ENCODE results near the gene AP1M1. TPM values are rescaled to one million over a fixed set of nuclear protein-coding genes. Genes with fewer than 3 reads are reported as not detected.
"Not testable (repeated sequence)": the region's sequence is repeated elsewhere in the genome, so short reads cannot be mapped to it uniquely, and the experiment has no call there.

The AP1M1 gene
- total and polyA plus RNA-seq, 5 donors from 2014 or later = 108 to 161 (median 159) TPM

DNA sequence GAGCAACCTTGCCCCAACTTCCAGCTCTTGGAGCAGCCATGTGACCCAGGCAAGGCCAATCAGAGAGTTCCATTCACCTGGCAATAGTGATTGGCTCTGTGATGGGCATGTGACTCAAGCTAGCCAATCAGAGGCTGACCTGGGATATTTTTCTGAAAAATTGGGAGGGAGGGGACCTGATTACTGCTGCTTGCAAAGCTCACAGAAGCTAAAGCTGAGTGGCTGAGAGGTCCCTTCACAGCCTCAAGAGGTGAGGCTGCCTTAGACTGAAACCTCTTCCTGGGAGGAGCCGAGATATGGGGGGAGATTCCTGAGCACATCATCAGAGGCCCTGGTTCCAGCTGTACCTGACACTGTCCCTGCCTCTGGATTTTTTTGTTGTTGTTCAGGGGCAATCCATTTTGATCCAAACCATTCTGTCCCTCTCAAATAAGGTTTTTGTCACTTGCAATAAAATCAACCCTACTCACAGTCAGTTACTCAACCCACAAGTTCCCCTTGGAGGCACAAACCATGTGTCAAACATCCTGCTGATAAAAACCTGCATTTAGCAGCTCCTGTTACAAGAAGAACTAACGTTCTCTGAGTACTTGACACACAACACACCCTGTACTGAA lies 29.1 kb upstream of the AP1M1 start:
- H3K36me3 ChIP-seq (ENCODE audit: control insufficient read depth, insufficient read depth, low read length) = no peaks in the 10 kb centered on the region
- Mint-ChIP-seq H3K36me3 (no peaks in the 10 kb centered on the region), H3K27ac (peak overlapping the region in 1 of 3 donors; percentile 4), H3K4me1 (no peaks in the 10 kb centered on the region), H3K4me3 (no peak overlapping the region), H3K9me3 (no peaks in the 10 kb centered on the region), H3K27me3 (peaks cover 4% of the 10 kb centered on the region)
- H3K4me1 ChIP-seq (ENCODE audit: control insufficient read depth, insufficient read depth, low read length, poor library complexity, severe bottlenecking) = no peaks in the 10 kb centered on the region
- no peaks in the 10 kb centered on the region for H3K27me3 ChIP-seq (ENCODE audit: control insufficient read depth, insufficient read depth, low read length)
- no peak overlapping the region for H3K27ac ChIP-seq (ENCODE audit: insufficient read depth, low read length, poor library complexity, severe bottlenecking)
- peak in 1 of 3 donors; percentile 32 for DNase-seq
- H3K4me3 ChIP-seq (ENCODE audit: low read depth, low read length) = no peak overlapping the region
- no peaks in the 10 kb centered on the region for H3K9me3 ChIP-seq (ENCODE audit: control insufficient read depth in 2 of 2, low read length in 2 of 2)
- ATAC-seq (ENCODE audit: low read depth in 2 of 2) = no peak

DNA sequence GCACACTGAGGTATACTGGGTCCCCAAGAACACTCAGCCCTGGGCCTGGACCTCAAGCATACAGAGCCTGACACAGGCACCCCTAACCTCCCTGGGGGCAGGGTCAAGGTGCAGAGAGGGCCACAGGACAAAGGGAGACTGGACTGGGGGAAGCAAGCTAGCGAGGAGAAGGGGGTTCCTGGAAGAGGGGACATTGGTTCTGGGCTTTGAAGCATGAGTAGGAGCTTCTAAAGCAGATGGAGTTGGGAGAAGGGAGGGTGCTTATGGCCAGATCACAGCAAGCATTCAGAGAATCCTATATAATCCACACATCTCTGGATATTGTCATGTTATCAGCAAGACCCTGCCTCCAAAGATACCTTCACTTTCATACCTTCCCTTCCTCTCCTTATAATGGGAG lies 27.6 kb upstream of the AP1M1 start:
- Histone ChIP-seq H3K4me1 (ENCODE audit: control insufficient read depth, insufficient read depth, low read length, poor library complexity, severe bottlenecking) (no peaks in the 10 kb centered on the region), H3K36me3 (ENCODE audit: control insufficient read depth, insufficient read depth, low read length) (no peaks in the 10 kb centered on the region), H3K27ac (ENCODE audit: insufficient read depth, low read length, poor library complexity, severe bottlenecking) (no peak overlapping the region), H3K9me3 (ENCODE audit: control insufficient read depth in 2 of 2, low read length in 2 of 2) (no peaks in the 10 kb centered on the region), H3K27me3 (ENCODE audit: control insufficient read depth, insufficient read depth, low read length) (no peaks in the 10 kb centered on the region), H3K4me3 (ENCODE audit: low read depth, low read length) (no peak overlapping the region)
- Mint-ChIP-seq H3K4me1 (no peaks in the 10 kb centered on the region), H3K9me3 (no peaks in the 10 kb centered on the region), H3K27ac (no peak overlapping the region), H3K4me3 (no peak overlapping the region), H3K36me3 (no peaks in the 10 kb centered on the region), H3K27me3 (peaks cover 4% of the 10 kb centered on the region)
- DNase-seq (no peak), ATAC-seq (ENCODE audit: low read depth in 2 of 2) (no peak)

DNA sequence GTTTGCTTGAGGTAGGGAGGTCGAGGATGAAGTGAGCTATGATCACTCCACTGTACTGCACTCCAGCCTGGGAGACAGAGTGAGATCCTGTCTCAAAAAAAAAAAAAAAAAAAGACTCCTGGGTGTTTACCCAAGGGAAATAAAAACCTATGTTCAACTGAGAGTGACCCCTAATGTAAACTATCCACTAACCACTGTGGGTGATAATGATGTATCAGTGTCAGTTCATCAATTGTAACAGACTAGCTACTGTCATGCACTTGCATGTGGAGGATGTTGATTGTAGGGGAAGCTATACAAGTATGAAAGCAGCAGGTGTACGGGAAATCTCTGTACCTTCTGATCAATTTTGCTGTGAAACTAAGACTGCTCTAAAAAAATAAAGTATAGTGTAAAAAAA lies 21.8 kb upstream of the AP1M1 start:
- H3K4me3 Mint-ChIP-seq = no peak overlapping the region
- peaks cover 4% of the 10 kb centered on the region for H3K27me3 Mint-ChIP-seq

DNA sequence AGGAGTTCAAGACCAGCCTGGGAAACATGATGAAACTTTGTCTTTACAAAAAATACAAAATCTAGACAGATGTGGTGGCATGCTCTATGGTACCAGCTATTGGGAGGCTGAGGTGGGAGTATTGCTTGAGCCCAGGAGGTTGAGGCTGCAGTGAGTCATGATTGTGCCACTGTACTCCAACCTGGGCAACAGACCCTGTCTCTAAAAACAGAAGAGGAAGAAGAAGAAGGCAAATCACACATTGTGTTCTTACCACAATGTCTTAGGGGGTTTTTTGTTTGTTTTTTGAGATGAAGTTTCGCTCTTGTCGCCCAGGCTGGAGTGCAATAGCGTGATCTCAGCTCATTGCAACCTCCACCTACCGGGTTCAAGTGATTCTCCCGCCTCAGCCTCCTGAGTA lies 18.8 kb upstream of the AP1M1 start:
- H3K27me3 Mint-ChIP-seq; H3K4me3 Mint-ChIP-seq; H3K36me3 ChIP-seq (ENCODE audit: control insufficient read depth, insufficient read depth, low read length): not testable (repeated sequence)

More for the DNA sequence above, 21.8 kb upstream of the AP1M1 start:
- no peaks in the 10 kb centered on the region for H3K9me3 Mint-ChIP-seq
- Histone ChIP-seq H3K36me3 (ENCODE audit: control insufficient read depth, insufficient read depth, low read length) (no peaks in the 10 kb centered on the region), H3K27ac (ENCODE audit: insufficient read depth, low read length, poor library complexity, severe bottlenecking) (no peak overlapping the region), H3K4me3 (ENCODE audit: low read depth, low read length) (no peak overlapping the region), H3K27me3 (ENCODE audit: control insufficient read depth, insufficient read depth, low read length) (no peaks in the 10 kb centered on the region), H3K4me1 (ENCODE audit: control insufficient read depth, insufficient read depth, low read length, poor library complexity, severe bottlenecking) (no peaks in the 10 kb centered on the region), H3K9me3 (ENCODE audit: control insufficient read depth in 2 of 2, low read length in 2 of 2) (no peaks in the 10 kb centered on the region)
- no peak overlapping the region for H3K27ac Mint-ChIP-seq
- no peaks in the 10 kb centered on the region for H3K36me3 Mint-ChIP-seq
- ATAC-seq (ENCODE audit: low read depth in 2 of 2) (no peak), DNase-seq (no peak)
- H3K4me1 Mint-ChIP-seq = no peaks in the 10 kb centered on the region

DNA sequence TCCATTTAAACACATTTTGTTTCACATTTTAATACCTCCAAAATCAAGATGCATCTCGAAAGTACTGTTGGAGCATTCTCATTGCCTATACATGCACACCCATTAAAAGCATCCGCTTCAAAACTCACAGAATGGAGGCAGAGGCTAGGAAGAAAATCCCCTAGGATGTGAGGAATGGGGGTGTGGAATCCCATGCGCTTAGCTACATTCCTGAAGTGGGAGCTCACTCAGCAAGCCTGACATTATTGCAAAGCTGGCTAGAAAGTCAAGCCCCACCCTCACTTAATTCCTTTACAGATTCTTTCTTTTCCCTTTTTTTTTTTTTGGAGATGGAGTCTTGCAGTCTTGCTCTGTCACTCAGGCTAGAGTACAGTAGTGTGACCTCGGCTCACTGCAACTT lies 17.1 kb upstream of the AP1M1 start:
- Mint-ChIP-seq H3K4me1 (peaks cover 2 to 18% (median 12%) of the 10 kb centered on the region in 4 donors), H3K4me3 (no peak overlapping the region), H3K36me3 (peaks cover 4% of the 10 kb centered on the region), H3K9me3 (no peaks in the 10 kb centered on the region), H3K27me3 (peaks cover 6% of the 10 kb centered on the region), H3K27ac (no peak overlapping the region)
- DNase-seq (no peak), ATAC-seq (ENCODE audit: low read depth in 2 of 2) (no peak)
- no peaks in the 10 kb centered on the region for H3K36me3 ChIP-seq (ENCODE audit: control insufficient read depth, insufficient read depth, low read length)
- no peaks in the 10 kb centered on the region for H3K27me3 ChIP-seq (ENCODE audit: control insufficient read depth, insufficient read depth, low read length)
- no peak overlapping the region for H3K27ac ChIP-seq (ENCODE audit: insufficient read depth, low read length, poor library complexity, severe bottlenecking)
- H3K4me1 ChIP-seq (ENCODE audit: control insufficient read depth, insufficient read depth, low read length, poor library complexity, severe bottlenecking) = peaks cover 11% of the 10 kb centered on the region
- no peak overlapping the region for H3K4me3 ChIP-seq (ENCODE audit: low read depth, low read length)
- H3K9me3 ChIP-seq (ENCODE audit: control insufficient read depth in 2 of 2, low read length in 2 of 2) = no peaks in the 10 kb centered on the region

More for the DNA sequence above, 18.8 kb upstream of the AP1M1 start:
- H3K9me3 Mint-ChIP-seq; H3K27me3 ChIP-seq (ENCODE audit: control insufficient read depth, insufficient read depth, low read length); DNase-seq; ATAC-seq (ENCODE audit: low read depth in 2 of 2); H3K4me1 ChIP-seq (ENCODE audit: control insufficient read depth, insufficient read depth, low read length, poor library complexity, severe bottlenecking); H3K4me1 Mint-ChIP-seq; H3K27ac ChIP-seq (ENCODE audit: insufficient read depth, low read length, poor library complexity, severe bottlenecking); H3K36me3 Mint-ChIP-seq; H3K27ac Mint-ChIP-seq; H3K4me3 ChIP-seq (ENCODE audit: low read depth, low read length); H3K9me3 ChIP-seq (ENCODE audit: control insufficient read depth in 2 of 2, low read length in 2 of 2): not testable (repeated sequence)

GRCh38 chr19:16184665-16185122 lies 13.0 kb upstream of the AP1M1 start:
- Histone ChIP-seq H3K9me3 (ENCODE audit: control insufficient read depth in 2 of 2, low read length in 2 of 2) (no peaks in the 10 kb centered on the region), H3K4me1 (ENCODE audit: control insufficient read depth, insufficient read depth, low read length, poor library complexity, severe bottlenecking) (peaks cover 33% of the 10 kb centered on the region), H3K27me3 (ENCODE audit: control insufficient read depth, insufficient read depth, low read length) (no peaks in the 10 kb centered on the region), H3K27ac (ENCODE audit: insufficient read depth, low read length, poor library complexity, severe bottlenecking) (peak overlapping the region; percentile 80), H3K4me3 (ENCODE audit: low read depth, low read length) (peak overlapping the region; percentile 88), H3K36me3 (ENCODE audit: control insufficient read depth, insufficient read depth, low read length) (peaks cover 15% of the 10 kb centered on the region)
- Mint-ChIP-seq H3K27ac (peak overlapping the region; percentile 97 to 99 (median 99)), H3K36me3 (peaks cover 15% of the 10 kb centered on the region), H3K4me3 (peak overlapping the region; percentile 95 to 100 (median 100)), H3K4me1 (peaks cover 9 to 45% (median 27%) of the 10 kb centered on the region in 4 donors), H3K27me3 (peaks cover 6% of the 10 kb centered on the region), H3K9me3 (no peaks in the 10 kb centered on the region)
- ATAC-seq (ENCODE audit: low read depth in 2 of 2) = no peak
- DNase-seq = no peak

- Histone ChIP-seq H3K36me3 (ENCODE audit: control insufficient read depth, insufficient read depth, low read length) (peaks cover 20% of the 10 kb centered on the region), H3K9me3 (ENCODE audit: control insufficient read depth in 2 of 2, low read length in 2 of 2) (no peaks in the 10 kb centered on the region), H3K27ac (ENCODE audit: insufficient read depth, low read length, poor library complexity, severe bottlenecking) (peak within 1 kb of the TSS; percentile 80), H3K4me3 (ENCODE audit: low read depth, low read length) (peak within 1 kb of the TSS; percentile 88), H3K27me3 (ENCODE audit: control insufficient read depth, insufficient read depth, low read length) (no peaks in the 10 kb centered on the region), H3K4me1 (ENCODE audit: control insufficient read depth, insufficient read depth, low read length, poor library complexity, severe bottlenecking) (peaks cover 33% of the 10 kb centered on the region)
- Mint-ChIP-seq H3K27ac (peak within 1 kb of the TSS; percentile 97 to 99 (median 99)), H3K4me1 (peaks cover 9 to 49% (median 28%) of the 10 kb centered on the region in 4 donors), H3K27me3 (peaks cover 6% of the 10 kb centered on the region), H3K4me3 (peak within 1 kb of the TSS; percentile 95 to 100 (median 100)), H3K9me3 (no peaks in the 10 kb centered on the region), H3K36me3 (peaks cover 15% of the 10 kb centered on the region)
- ATAC-seq (ENCODE audit: low read depth in 2 of 2) = peak; percentile 92 to 95
- DNase-seq = peak; percentile 98 to 99 (median 99)
Observed at GRCh38 chr19:16185123-16185767, 12.5 kb upstream of the AP1M1 start, which contains the start of gene FAM32A. Gene FAM32A, plus strand, starts transcription at chr19:16185410. Its CDS starts 33 bp downstream, at chr19:16185443.
